B cell (primary cell): ENCODE data around the gene SEMA3G. TPM values are rescaled to one million over a fixed set of nuclear protein-coding genes. Genes with fewer than 3 reads are reported as not detected.

ENCODE experiments used
- ATAC-seq: fragments of 200-7000 bp; cut with Tn5 transposase; one replicate; pipeline ENCODE4 v1.10.0; 2021; ENCODE audit warnings: low read depth, mild to moderate bottlenecking, moderate number of reproducible peaks, moderate library complexity
- CTCF ChIA-PET: fragments of 350-600 bp; sonication (Branson Sonifier 250); formaldehyde crosslinking; loops from one replicate; lab custom pipeline; 2021; ENCODE audit warnings: antibody characterized with exemption, inconsistent platforms; lab: Charles Lee
- POLR2A ChIA-PET: fragments of 350-600 bp; sonication (Branson Sonifier 250); formaldehyde crosslinking; loops from one replicate; lab custom pipeline; 2021; ENCODE audit warnings: antibody characterized with exemption; lab: Charles Lee
- DNase-seq: peaks from one replicate; pipeline ENCODE4 v3.0.0; 2013
- H2AFZ ChIP-seq: 2 replicates; pipeline ENCODE4 v1.6.1; 2012; ENCODE audit warnings: mild to moderate bottlenecking, low read depth, low read length; ENCODE audit not compliant: insufficient read depth, poor library complexity, severe bottlenecking
- H3K27ac ChIP-seq, 2 donors: 1 replicate in 1 of 2; 2 replicates in 1 of 2; pipeline ENCODE4 v1.5.1; 2012 to 2013; ENCODE audit warnings: low read length in 2 of 2, mild to moderate bottlenecking in 2 of 2, moderate library complexity in 1 of 2
- H3K27me3 ChIP-seq, 4 experiments: fragments of 200-600 bp in 1 of 4; sonication (generic) in 1 of 4; replicated peaks in 1 of 4; 1 replicate in 2 of 4; 2 replicates in 2 of 4; pipeline versions ENCODE4 v1.6.1 to v1.7.0; 2013 to 2016; ENCODE audit warnings: low read length in 3 of 4, mild to moderate bottlenecking in 2 of 4, mixed read lengths in 1 of 4, moderate library complexity in 1 of 4; ENCODE audit not compliant: insufficient read depth in 4 of 4, control insufficient read depth in 3 of 4; ENCODE audit errors: control extremely low read depth in 1 of 4
- H3K36me3 ChIP-seq, 2 experiments: replicated peaks in 1 of 2; 1 replicate in 1 of 2; 2 replicates in 1 of 2; pipeline versions ENCODE4 v1.6.1 to v1.7.1; 2013; ENCODE audit warnings: low read length in 1 of 2; ENCODE audit not compliant: insufficient read depth in 2 of 2, control insufficient read depth in 1 of 2; ENCODE audit errors: control extremely low read depth in 1 of 2, extremely low read depth in 1 of 2
- H3K4me1 ChIP-seq, 2 donors: fragments of 200-600 bp in 1 of 2; sonication (generic) in 1 of 2; 1 replicate in 1 of 2; 2 replicates in 1 of 2; pipeline versions ENCODE4 v1.5.1 to v1.6.1; 2013 to 2017; ENCODE audit warnings: low read length in 2 of 2; ENCODE audit not compliant: control insufficient read depth in 2 of 2, insufficient read depth in 2 of 2
- H3K4me2 ChIP-seq: replicated peaks from 2 replicates; pipeline ENCODE3; 2012; ENCODE audit warnings: mild to moderate bottlenecking, low read depth, low read length; ENCODE audit not compliant: poor library complexity, severe bottlenecking
- H3K4me3 ChIP-seq, 5 experiments: fragments of 200-600 bp in 1 of 5; sonication (generic) in 1 of 5; 1 replicate in 3 of 5; 2 replicates in 2 of 5; pipeline versions ENCODE4 v1.5.1 to v1.7.0; 2011 to 2016; ENCODE audit warnings: low read length in 4 of 5, mild to moderate bottlenecking in 4 of 5, low read depth in 2 of 5, control low read depth in 1 of 5, moderate library complexity in 1 of 5; ENCODE audit not compliant: insufficient read depth in 1 of 5; ENCODE audit errors: control extremely low read depth in 1 of 5, extremely low read depth in 1 of 5
- H3K79me2 ChIP-seq: fragments of 200-600 bp; sonication (generic); one replicate; pipeline ENCODE4 v1.6.0; 2016; ENCODE audit warnings: low read length; ENCODE audit not compliant: control insufficient read depth, insufficient read depth
- H3K9ac ChIP-seq: fragments of 200-600 bp; sonication (generic); 2 replicates; pipeline ENCODE4 v1.6.1; 2017; ENCODE audit warnings: mild to moderate bottlenecking, low read length, moderate library complexity
- H3K9me3 ChIP-seq, 3 donors: one replicate each; pipeline versions ENCODE4 v1.6.1 to v1.7.1; 2013; ENCODE audit warnings: low read length in 2 of 3; ENCODE audit not compliant: control insufficient read depth in 2 of 3, insufficient read depth in 1 of 3; ENCODE audit errors: control extremely low read depth in 1 of 3
- H4K20me1 ChIP-seq: 2 replicates; pipeline ENCODE4 v1.6.0; 2012; ENCODE audit warnings: mild to moderate bottlenecking, low read length; ENCODE audit not compliant: insufficient read depth, control insufficient read depth, poor library complexity, severe bottlenecking
- H3K27ac Mint-ChIP-seq: one replicate; pipeline ENCODE4 v1.8.0; 2021; ENCODE audit warnings: mixed read lengths
- H3K27me3 Mint-ChIP-seq: one replicate; pipeline ENCODE4 v1.8.0; 2021; ENCODE audit warnings: mixed read lengths
- H3K4me1 Mint-ChIP-seq: one replicate; pipeline ENCODE4 v1.8.0; 2021; ENCODE audit warnings: mixed read lengths
- H3K4me3 Mint-ChIP-seq: one replicate; pipeline ENCODE4 v1.8.0; 2021; ENCODE audit warnings: mixed read lengths
- H3K9me3 Mint-ChIP-seq: one replicate; pipeline ENCODE4 v1.8.0; 2022; ENCODE audit warnings: mixed read lengths; ENCODE audit not compliant: insufficient read depth
- CTCF ChIP-seq: fragments of 200-600 bp; IDR thresholded peaks from one replicate; pipeline ENCODE4 v1.8.0; 2022; ENCODE audit warnings: antibody characterized with exemption, mild to moderate bottlenecking
- EZH2 ChIP-seq: IDR thresholded peaks from 2 replicates; pipeline ENCODE4 v1.6.1; 2012; ENCODE audit warnings: borderline replicate concordance, low read depth, mild to moderate bottlenecking, moderate library complexity, low read length; ENCODE audit not compliant: insufficient read depth, poor library complexity, severe bottlenecking
- WGBS: methylation state at CpG from one replicate; pipeline ENCODE4 v1.1.5; 2013; ENCODE audit warnings: missing lambda C conversion rate; ENCODE audit not compliant: insufficient coverage; 5-methylcytosine and 5-hydroxymethylcytosine counted together
- intact Hi-C: fragments of 100-400 bp; cut with micrococcal nuclease; formaldehyde crosslinking; loops from one replicate; pipeline ENCODE4 v1.10.0; 2022
- polyA plus RNA-seq: library from polyadenylated mRNA; depleted of rRNA; stranded (reverse); fragments of >200 nt; gene quantifications from 2 replicates; pipeline ENCODE4 v1.2.3, GENCODE V29; 2012
- total RNA-seq, 2 donors: library from RNA; stranded (reverse); fragments of 120-200 nt in 1 of 2; gene quantifications; 1 replicate in 1 of 2; 2 replicates in 1 of 2; pipeline versions ENCODE4 v1.2.3 to v1.2.4, GENCODE V29; 2013 to 2022

The SEMA3G gene
- total and polyA plus RNA-seq, 2 donors (not counting 1 experiment from before 2014, with no cell fraction given): 0.10 to 0.42 TPM

DNA sequence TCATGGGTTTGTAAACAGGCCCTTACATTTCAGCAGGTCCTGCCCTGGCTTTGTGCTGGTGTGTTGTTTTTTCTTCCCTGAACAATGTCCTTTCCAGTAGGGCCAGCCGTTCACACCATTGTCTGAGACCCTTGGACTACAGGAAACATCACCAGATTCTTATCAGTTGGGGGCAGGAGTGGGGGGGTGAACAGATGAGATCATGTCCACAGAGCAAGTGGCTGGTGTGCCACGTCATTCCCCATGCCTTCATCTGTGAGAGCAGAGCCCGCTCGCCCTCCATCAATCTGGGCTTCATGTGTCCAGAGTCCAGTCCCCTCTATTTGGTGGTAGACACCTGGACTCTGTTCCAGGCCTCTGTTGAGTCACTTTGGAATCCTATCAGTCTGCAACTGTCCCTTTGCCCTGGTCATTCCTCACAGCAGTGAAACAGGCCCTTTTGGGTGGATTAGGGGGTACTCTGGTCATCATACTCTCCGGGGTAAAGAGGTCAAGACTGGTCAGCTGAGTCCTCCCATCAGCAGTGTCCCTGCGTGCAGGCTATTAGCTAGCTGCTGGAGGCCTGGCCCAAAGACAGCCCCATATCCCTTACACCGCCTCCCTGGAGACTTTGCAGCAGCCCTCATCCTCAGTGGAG, 15.0 kb downstream of the SEMA3G start:
- 96% methylated on average over 4 of the region's 7 CpGs for WGBS
- H4K20me1 ChIP-seq: no peaks in the 10 kb centered on the region
- no peak overlapping the region for H3K9ac ChIP-seq
- H3K4me3 ChIP-seq: no peak overlapping the region
- no peak overlapping the region for H2AFZ ChIP-seq
- Mint-ChIP-seq H3K4me1 (no peaks in the 10 kb centered on the region), H3K4me3 (no peak overlapping the region), H3K9me3 (no peaks in the 10 kb centered on the region), H3K27ac (no peak overlapping the region), H3K27me3 (no peaks in the 10 kb centered on the region)
- H3K9me3 ChIP-seq: peaks cover 0 to 4% (median 0%) of the 10 kb centered on the region in 3 donors
- intact Hi-C loops: no loop called here
- ATAC-seq (no peak), DNase-seq (no peak)
- no peaks in the 10 kb centered on the region for H3K79me2 ChIP-seq
- TF ChIP-seq CTCF (no peak), EZH2 (no peak)
- H3K27ac ChIP-seq: no peak overlapping the region
- CTCF ChIA-PET: interaction anchor here (1.4 to 4.1 kb wide), 5 partner anchors 10 to 18 kb away, joined by 3 to 61 read pairs (median 21); partner anchors contain the start of gene SEMA3G
- POLR2A ChIA-PET: no interaction called here
- no peak overlapping the region for H3K4me2 ChIP-seq
- H3K36me3 ChIP-seq: no peaks in the 10 kb centered on the region
- H3K27me3 ChIP-seq: peaks cover 0 to 7% (median 0%) of the 10 kb centered on the region in 4 experiments
- no peaks in the 10 kb centered on the region for H3K4me1 ChIP-seq

DNA sequence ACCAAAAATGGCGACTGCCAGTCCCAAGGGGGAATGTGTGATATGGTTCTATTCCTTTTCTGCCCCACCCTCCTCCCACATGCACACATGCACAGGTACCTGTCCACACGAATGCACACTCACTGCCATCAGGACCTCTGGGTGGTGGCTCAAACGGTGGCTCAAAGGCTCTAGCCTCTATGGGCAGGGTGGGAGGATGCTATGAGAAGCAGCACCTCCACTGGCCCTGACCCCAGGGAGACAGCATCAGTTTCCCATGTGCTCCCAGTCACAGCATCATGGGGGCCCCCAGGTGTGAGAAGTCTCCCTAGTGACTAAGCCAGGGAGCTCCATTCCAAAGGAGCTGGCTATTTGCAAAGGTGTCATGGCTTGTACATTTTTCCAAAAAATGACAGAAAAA, 15.9 kb downstream of the SEMA3G start:
- H3K9me3 Mint-ChIP-seq: no peaks in the 10 kb centered on the region
- peaks cover 0 to 7% (median 0%) of the 10 kb centered on the region in 4 experiments for H3K27me3 ChIP-seq
- TF ChIP-seq CTCF (no peak), EZH2 (no peak)
- H3K27me3 Mint-ChIP-seq: no peaks in the 10 kb centered on the region
- no peak overlapping the region for H2AFZ ChIP-seq
- H3K79me2 ChIP-seq: no peaks in the 10 kb centered on the region
- ChIA-PET POLR2A (no interaction called here), CTCF (interaction anchor here (1.4 to 4.1 kb wide), 4 partner anchors 9 to 18 kb away, joined by 3 to 61 read pairs (median 13); partner anchors contain the start of gene SEMA3G)
- H3K4me3 Mint-ChIP-seq: no peak overlapping the region
- H3K4me1 ChIP-seq: no peaks in the 10 kb centered on the region
- H3K4me1 Mint-ChIP-seq: no peaks in the 10 kb centered on the region
- no peak overlapping the region for H3K27ac ChIP-seq
- H3K9me3 ChIP-seq: peaks cover 0 to 4% (median 0%) of the 10 kb centered on the region in 3 donors
- ATAC-seq: no peak
- DNase-seq: no peak
- H3K4me2 ChIP-seq: no peak overlapping the region
- H3K36me3 ChIP-seq: no peaks in the 10 kb centered on the region
- H4K20me1 ChIP-seq: no peaks in the 10 kb centered on the region
- 40% methylated on average over 1 of the region's 3 CpGs for WGBS
- no peak overlapping the region for H3K4me3 ChIP-seq
- no peak overlapping the region for H3K9ac ChIP-seq
- intact Hi-C loops: no loop called here
- H3K27ac Mint-ChIP-seq: no peak overlapping the region
